Measurements from ENCODE around the gene USP15.

The USP15 gene

DNA sequence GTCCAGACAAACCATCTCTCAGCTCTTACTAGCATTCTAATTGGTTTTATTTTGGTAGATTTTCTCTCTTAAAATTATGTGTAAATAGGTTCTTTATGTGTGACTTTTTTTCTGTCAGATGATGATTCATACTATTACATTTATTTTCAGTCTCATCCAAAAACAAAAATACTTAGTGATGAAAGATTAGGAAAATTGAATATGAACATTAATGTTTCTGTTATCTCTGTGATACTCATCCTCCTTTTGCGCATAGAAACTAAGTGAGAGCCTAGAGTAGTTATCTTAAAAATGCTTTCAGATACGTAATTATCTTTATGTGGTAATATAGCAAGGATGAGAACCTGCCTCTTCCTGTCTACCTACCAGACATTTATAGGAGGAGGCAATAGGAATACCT lies 122.3 kb downstream of the USP15 start:
- no peak for DNase-seq (ENCODE audit: low spot score)
- in situ Hi-C loops (cut with MboI; ENCODE audit: low pct_unique_long_range_greater_than_20kb, low sequenced_read_pairs, unreplicated experiment) = no loop called here
- TF ChIP-seq CTCF (IDR thresholded peaks at IDR 0.05; ENCODE audit: extremely low read depth, insufficient read depth, missing control alignments) = no peak

DNA sequence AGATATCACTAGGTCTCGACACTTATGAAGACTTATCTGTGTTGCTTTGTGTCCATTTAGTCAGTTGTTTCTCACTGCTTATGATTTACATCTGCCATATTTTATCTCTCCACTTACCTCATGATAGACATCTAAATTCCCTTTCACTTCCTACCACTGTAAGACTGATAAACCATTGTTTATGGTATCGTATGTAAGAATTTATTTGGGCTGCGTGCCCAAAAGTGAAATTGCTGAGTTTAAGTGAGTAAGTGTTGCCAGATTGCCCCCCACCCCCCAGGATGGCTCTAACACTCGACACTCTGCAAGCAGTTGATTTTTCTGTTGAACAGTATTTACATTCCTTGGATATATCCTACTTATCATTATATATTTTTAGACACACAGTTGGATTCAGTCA lies 136.5 kb downstream of the USP15 start:
- TF ChIP-seq CTCF (IDR thresholded peaks at IDR 0.05; ENCODE audit: extremely low read depth, insufficient read depth, missing control alignments) = no peak
- no peak for DNase-seq (ENCODE audit: low spot score)
- in situ Hi-C loops (cut with MboI; ENCODE audit: low pct_unique_long_range_greater_than_20kb, low sequenced_read_pairs, unreplicated experiment) = no loop called here

DNA sequence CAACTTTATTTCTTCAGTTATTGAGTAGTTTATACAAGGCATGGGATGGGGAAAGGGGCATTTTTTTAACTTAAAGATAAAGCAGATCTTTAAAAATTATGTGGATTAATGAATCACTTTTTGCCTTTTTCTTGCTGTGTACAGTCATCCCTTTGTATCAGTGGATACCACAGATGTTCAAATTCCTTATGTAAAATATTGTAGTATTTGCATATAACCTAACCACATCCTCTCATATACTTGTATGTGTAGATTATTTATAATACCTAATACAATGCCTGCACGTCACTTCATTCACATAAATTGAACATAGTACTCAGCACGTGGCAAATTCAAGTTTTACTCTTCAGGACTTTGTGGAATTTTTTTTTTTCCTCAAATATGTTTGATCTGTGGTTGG lies 139.9 kb downstream of the USP15 start:
- TF ChIP-seq CTCF (IDR thresholded peaks at IDR 0.05; ENCODE audit: extremely low read depth, insufficient read depth, missing control alignments) = no peak
- in situ Hi-C loops (cut with MboI; ENCODE audit: low pct_unique_long_range_greater_than_20kb, low sequenced_read_pairs, unreplicated experiment) = no loop called here
- no peak for DNase-seq (ENCODE audit: low spot score)

DNA sequence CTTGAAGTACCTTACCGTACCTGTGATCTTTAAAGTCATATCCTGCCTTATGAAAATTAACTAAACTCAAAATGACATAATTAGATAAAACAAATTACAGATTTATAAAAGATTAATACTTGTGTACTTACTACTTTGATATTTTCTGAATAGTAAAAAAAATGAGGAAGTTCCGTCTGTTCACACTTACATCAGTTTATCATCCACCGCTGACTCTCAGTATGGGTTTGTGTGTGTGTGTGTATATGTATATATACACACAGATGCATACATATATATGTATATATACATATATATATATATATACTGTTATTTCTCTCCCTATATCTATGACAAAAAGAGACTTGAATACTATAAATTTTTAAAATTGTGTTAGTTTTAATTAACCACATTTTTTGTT lies 141.4 kb downstream of the USP15 start:
- in situ Hi-C loops (cut with MboI; ENCODE audit: low pct_unique_long_range_greater_than_20kb, low sequenced_read_pairs, unreplicated experiment) = no loop called here
- DNase-seq (ENCODE audit: low spot score) = no peak
- no peak for TF ChIP-seq CTCF (IDR thresholded peaks at IDR 0.05; ENCODE audit: extremely low read depth, insufficient read depth, missing control alignments)

GRCh38 chr12:62403031-62403430 lies 142.8 kb downstream of the USP15 start:
- in situ Hi-C loops (cut with MboI; ENCODE audit: low pct_unique_long_range_greater_than_20kb, low sequenced_read_pairs, unreplicated experiment) = no loop called here
- DNase-seq (ENCODE audit: low spot score) = no peak
- TF ChIP-seq CTCF (IDR thresholded peaks at IDR 0.05; ENCODE audit: extremely low read depth, insufficient read depth, missing control alignments) = no peak

GRCh38 chr12:62407587-62407986 lies 147.4 kb downstream of the USP15 start:
- in situ Hi-C loops (cut with MboI; ENCODE audit: low pct_unique_long_range_greater_than_20kb, low sequenced_read_pairs, unreplicated experiment) = no loop called here
- no peak for TF ChIP-seq CTCF (IDR thresholded peaks at IDR 0.05; ENCODE audit: extremely low read depth, insufficient read depth, missing control alignments)
- DNase-seq (ENCODE audit: low spot score) = no peak

DNA sequence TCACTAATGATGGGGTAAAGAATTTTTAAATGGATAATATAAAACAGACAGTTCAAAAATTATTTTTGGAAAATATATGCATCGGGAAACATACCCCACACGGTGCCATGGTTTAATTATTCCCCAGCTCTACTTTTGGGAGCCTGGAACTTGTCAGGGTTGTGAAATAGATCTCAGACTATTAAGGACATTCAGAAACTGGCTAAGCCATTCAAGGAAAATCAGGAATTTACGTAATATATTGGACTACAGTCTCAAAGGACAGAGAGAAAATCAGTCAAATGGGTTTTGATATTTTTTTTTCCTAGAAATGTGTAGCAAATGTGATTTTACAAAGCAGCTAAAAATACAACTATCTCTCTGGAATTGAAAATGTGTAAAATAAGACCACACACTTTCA lies 148.9 kb downstream of the USP15 start:
- TF ChIP-seq CTCF (IDR thresholded peaks at IDR 0.05; ENCODE audit: extremely low read depth, insufficient read depth, missing control alignments) = no peak
- in situ Hi-C loops (cut with MboI; ENCODE audit: low pct_unique_long_range_greater_than_20kb, low sequenced_read_pairs, unreplicated experiment) = no loop called here

More for the DNA sequence above, 148.9 kb downstream of the USP15 start:
- no peak for DNase-seq (ENCODE audit: low spot score)

Measured in GM13977 (cell line).